ENCODE results near the gene ZYG11A.

Gene ZYG11A

DNA sequence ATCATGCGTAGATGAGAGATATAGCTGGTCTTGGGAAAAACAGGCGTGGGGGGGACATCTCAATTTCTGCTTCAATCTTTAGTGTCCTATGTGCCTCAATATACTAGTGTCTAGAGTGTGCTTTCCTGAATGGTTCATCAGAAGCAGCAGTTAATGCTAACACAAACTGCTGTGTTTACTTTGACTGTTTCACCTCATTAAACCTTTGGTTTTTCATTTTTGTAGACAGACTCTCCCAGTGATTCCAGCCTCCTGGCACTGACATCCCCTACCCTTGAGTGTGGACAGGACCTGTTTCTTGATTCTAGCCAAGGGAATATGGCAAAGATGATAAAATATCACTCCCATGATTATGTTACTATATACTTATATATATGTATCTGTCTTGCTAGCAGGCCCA, 37.6 kb downstream of the ZYG11A start:
- DNase-seq: no peak

DNA sequence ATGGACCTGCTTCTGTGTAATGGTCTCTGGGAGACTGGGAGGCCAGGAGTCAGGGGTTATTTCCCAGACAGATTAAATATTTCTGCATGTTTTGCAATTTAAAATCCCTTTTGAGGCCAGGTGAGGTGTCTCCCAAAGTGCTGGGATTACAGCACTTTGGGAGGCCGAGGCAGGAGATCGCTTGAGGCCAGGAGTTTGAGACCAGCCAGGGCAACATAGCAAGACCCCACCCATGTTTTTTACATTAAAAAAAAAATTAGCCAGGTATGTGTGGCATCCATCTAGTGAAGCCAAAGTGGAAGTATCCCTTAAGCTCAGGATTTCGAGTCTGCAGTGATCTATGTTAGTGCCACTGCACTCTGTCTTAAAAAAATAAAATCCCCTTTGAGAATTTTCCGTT, 44.9 kb downstream of the ZYG11A start:
- no peak for DNase-seq

DNA sequence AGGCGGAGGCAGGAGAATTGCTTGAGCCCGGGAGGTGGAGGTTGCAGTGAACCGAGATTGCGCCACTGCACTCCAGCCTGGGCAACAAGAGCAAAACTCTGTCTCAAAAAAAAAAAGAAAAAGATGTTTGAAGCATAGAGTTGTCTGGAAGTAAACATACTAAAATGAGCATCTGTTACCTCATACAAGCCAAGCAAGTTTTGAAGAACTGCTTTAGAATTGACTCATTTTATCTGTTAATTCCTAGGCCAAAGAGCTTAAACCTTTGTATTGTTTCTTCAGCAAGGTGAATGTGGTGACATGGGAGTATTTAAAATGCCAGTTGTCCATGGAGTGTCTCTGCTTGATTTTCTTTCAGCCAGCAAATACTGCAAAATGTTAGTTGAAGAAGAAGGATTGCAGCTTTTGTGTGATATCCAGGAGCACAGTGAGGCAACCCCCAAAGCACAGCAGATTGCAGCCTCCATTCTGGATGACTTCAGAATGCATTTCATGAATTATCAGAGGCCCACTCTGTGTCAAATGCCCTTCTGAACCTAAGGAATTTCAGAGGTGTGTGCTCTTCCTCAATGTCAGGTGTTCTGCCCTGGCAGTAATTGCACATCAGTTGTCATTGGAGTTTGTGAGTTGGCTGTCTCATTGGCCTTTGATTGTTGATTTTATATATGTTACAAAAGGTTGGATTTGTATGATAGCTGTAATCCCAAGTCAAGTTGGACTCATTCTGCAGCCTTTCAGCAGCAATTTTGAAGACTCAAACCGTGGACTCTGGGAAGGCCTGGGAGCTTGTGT, 50.1 kb downstream of the ZYG11A start:
- no peak for DNase-seq

GRCh38 chr1:52899445-52899894, 56.9 kb downstream of the ZYG11A start:
- DNase-seq: no peak

- DNase-seq: no peak
Measured at GRCh38 chr1:52900402-52900801, 57.8 kb downstream of the ZYG11A start.

GRCh38 chr1:52901384-52901783, 58.8 kb downstream of the ZYG11A start:
- no peak for DNase-seq

- DNase-seq: no peak
Measured at GRCh38 chr1:52904208-52904926, 61.8 kb downstream of the ZYG11A start.

GRCh38 chr1:52904927-52905698, 62.6 kb downstream of the ZYG11A start:
- DNase-seq: peak; percentile 14

DNA sequence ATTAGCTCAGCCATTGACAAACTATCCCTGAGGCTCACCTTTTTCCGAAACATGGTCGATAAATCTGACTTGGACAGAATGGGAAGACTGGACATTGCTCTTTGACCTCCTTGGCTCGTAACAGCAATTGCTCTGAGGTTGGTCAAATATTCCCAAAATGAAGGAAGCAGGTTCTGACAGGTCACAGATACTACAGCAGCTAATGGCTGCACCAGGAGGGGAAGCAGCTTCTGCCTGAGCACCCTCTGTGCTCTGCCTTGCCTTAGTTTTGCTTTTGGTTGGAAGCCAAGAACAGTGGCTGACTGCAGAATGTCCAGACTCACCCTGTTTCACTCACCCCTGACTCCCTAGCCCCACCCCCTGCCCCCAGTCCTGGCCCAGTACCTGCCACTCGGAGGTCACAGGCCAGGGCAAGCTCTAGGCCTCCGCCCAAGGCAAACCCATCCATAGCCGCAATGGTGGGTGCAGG, 63.6 kb downstream of the ZYG11A start:
- no peak for DNase-seq

DNA sequence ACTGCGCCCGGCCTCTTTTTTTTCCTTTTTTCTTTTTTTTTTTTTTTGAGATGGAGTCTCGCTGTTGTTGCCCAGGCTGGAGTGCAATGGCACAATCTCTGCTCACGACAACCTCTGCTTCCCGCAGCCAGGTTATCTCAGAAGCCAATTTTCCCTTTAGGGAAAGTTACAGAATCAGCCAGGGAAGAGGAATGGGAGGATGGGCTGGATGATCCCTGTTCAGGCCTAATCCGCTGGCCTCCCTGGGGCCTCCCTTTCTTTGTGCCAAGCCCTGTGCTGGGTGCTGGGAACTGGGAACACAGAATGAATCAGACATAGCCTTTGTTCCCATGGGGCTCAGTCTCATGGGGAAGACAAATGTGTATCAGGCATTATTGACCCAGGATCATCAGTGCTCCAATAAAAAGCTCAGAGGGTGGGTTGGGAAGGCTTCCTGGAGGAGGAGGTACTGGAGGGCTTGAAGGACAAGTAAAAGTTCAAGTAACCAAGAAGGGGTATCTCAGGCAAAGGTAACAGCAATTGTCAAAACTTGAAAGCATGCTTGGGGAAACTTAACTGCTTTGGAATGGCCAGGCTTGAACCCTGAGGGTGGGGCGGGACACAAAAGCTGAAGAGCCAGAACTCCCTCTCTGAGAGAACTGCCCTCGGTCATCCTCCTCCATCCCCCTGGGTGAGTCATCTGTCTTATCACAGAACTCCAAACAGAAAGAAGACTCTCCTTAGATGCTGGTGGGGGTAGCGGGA, 64.7 kb downstream of the ZYG11A start:
- DNase-seq: no peak

DNA sequence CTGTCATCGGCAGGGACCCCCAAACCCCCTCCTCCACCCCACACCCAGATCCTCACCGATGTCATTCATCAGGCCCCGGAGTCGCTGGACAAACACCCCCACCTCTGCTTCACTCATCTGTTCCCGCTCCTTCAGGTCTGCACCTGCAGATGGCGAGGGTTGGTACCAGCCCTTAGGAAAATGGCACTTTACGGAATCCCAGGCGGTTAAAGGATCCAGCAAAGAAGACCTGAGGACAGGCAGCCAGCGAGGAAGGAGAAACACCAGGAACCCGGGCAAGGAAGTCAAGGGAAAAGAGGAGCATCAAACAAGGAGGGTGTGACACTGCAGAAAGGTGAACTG, 65.2 kb downstream of the ZYG11A start:
- no peak for DNase-seq

DNA sequence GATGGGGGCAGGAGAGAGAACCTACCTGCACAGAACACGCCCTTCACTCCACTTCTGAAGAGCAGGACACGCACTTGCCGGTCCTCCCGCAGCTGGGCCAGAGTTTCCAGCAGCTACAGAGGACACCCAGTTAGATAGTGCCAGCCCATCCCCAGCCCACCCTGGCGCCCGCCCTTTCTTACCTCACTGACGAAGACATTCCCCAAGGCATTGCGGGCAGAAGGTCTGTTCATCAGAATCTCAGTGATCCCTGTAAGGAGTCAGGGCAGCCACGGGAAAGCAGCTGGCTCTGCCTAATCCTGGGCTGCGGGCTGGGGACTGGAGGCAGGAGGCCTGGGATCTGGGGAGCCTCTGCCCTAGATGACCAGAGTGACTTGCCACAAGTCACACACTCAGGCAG, 69.0 kb downstream of the ZYG11A start:
- DNase-seq: no peak

DNA sequence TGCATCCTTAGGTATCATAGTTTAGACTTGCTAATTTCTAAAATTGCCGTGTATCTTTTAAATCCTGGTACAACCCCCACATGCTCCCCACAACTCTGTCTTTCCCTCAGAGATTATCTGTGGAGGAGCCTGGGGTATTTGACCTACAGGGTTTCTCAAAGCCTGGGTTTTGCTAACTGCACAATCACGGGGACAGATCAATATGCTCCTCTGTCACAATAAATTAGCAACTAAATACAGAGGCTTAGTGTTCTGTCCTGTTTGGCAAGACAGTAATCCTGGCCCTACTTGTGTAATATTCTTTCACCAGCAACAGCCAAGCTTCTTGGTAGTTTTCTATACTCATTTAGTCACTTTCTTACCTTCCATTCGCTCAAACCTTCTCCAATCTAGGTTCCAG, 70.5 kb downstream of the ZYG11A start:
- no peak for DNase-seq

GRCh38 chr1:52913537-52913936, 71.0 kb downstream of the ZYG11A start:
- DNase-seq: no peak

GRCh38 chr1:52914463-52914862, 71.9 kb downstream of the ZYG11A start:
- DNase-seq: no peak

DNA sequence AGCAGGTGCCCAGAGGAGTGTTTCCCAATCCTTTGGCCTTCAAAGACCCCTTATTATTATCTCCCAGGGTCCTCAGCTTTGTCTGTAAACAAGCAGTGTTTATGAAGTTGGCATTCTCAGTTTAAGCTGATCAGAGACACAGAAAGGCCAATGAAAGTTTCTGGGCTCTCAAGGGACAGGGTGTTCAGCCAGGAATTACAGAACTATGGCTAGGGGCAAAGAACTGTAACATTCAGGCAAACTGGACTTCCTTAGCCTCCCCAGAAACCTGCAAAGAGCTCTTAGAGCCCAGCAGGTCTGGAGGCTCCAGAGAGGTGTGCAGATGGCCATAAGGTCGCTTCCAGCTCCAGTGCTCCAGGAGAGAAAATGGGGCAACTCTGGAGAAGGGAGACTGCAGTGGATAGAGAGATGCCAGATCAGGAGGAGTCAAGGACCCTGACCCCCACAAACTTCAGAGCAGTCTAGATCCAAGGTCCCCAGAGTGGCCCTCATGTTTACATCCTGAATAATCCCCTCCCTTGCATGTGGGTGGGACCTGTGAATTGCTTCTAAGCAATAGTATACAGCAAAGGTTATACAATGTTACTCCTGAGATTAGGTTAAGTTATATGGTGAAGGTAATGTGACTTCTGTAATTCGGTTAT, 72.8 kb downstream of the ZYG11A start:
- DNase-seq: no peak

- no peak for DNase-seq
Measured at GRCh38 chr1:52915855-52916220, 73.3 kb downstream of the ZYG11A start.

GRCh38 chr1:52916241-52916975, 73.8 kb downstream of the ZYG11A start:
- no peak for DNase-seq

DNA sequence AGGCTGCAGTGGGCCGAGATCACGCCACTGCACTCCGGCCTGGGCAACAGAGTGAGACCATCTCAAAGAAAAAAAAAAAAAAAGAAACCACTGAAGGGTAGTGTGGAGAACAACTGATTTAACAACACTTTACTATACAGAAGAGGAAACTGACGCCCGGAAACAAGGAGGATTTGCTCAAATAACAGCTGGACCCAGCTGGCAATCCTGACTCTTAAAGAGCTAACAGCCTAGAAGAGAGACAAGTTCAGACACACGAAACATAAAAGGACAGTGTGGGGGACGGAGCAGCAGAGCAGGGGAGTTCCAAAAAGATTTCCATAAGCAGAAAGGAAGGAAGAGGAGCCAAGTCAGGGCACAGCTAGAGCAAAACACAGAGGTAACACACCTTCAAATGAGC, 74.6 kb downstream of the ZYG11A start:
- no peak for DNase-seq

DNA sequence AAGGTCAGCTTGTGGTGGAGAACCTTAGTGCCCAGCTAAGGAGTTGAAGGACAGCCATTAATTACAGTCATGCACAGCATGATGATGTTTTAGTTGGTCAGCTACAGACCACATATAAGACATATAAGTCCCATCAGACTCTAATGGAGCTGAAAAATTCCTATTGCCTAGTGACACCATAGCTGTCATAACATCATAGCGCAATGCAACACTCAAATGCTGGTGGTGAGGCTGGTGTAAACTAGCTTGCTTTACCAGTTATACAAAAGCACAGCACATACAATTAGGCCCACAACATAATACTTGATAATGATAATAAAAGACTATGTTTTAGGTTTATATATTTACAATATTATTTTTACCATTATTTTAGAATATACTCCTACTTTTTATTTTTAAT, 75.0 kb downstream of the ZYG11A start:
- no peak for DNase-seq

GRCh38 chr1:52918201-52918600, 75.6 kb downstream of the ZYG11A start:
- DNase-seq: no peak

Measured in DMS 273 treated with DMSO at 0.1 percent for 48 hours (cell line).